DMS114 treated with DMSO at 0.1 percent for 48 hours (cell line): ENCODE data around the gene RPF1.
"Not testable (repeated sequence)": the region's sequence is repeated elsewhere in the genome, so short reads cannot be mapped to it uniquely, and the experiment has no call there.

Source experiments
- DNase-seq: peaks from one replicate; lab custom pipeline; 2025; ENCODE audit not compliant: unreplicated experiment; lab: John Stamatoyannopoulos, UW

Gene RPF1, protein sequence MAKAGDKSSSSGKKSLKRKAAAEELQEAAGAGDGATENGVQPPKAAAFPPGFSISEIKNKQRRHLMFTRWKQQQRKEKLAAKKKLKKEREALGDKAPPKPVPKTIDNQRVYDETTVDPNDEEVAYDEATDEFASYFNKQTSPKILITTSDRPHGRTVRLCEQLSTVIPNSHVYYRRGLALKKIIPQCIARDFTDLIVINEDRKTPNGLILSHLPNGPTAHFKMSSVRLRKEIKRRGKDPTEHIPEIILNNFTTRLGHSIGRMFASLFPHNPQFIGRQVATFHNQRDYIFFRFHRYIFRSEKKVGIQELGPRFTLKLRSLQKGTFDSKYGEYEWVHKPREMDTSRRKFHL

DNA sequence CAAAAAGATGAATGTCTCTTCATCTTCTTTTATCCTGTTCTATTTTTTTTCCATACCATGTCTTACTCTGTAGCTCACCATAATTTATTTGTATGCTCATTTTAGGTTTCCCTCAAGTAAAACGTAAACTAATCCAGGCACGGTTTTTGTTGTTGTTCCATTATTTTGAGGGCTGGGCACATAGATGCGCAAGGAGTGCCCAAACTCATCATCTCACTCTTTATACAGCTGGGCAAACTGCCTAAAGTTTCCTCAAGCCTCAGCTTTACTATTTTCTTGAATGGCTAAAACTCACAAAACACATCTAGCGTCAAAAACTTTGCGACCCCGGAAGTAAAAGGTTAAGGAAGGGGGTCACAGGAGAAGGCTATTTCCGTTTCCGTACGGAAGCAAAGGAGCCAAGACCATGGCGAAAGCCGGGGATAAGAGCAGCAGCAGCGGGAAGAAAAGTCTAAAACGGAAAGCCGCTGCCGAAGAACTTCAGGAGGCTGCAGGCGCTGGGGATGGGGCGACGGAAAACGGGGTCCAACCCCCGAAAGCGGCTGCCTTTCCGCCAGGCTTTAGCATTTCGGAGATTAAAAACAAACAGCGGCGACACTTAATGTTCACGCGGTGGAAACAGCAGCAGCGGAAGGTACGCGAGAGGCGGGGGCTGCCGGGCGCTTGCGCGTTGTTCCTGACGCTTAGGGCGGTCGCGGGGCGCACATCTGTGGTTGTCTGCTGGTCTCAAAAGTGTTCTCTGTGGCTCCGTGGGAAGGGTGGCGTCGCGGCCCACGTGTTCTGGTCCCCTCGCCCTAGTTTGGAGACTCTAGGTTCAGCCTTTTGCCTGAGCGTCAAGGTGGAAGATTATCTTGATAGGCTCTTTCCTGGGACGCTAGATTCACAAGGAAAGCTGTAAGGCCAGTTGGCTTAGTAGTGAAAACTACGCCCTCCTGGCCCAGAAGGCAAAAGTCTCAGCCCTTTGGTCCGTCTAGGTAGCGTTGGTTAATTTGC lies at the start of gene RPF1:
Gene RPF1, plus strand, starts transcription at position 391 of the 993 bp plus-strand sequence. Its CDS starts 16 bp downstream, at position 407.
- DNase-seq, result peak; percentile 90

DNA sequence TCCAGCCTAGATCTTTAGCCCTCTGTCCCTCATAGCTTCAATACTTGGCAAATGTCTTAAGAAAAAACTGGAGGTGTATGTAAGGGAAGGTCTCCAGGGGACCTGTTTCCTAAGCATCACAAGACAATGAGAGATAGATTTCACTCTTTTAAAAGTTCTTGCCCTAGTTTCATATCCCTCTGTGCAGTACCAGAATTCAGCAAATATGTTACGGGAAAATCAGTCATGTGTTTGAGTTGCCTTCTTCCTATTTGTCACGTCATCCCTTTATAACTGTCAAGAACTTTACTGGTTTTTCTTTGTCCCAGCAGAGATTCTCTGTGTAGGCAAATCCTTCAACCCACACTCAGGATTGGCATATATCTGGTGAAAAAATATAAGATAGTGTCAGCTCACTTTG lies 48.5 kb upstream of the RPF1 start:
- no peak for DNase-seq

DNA sequence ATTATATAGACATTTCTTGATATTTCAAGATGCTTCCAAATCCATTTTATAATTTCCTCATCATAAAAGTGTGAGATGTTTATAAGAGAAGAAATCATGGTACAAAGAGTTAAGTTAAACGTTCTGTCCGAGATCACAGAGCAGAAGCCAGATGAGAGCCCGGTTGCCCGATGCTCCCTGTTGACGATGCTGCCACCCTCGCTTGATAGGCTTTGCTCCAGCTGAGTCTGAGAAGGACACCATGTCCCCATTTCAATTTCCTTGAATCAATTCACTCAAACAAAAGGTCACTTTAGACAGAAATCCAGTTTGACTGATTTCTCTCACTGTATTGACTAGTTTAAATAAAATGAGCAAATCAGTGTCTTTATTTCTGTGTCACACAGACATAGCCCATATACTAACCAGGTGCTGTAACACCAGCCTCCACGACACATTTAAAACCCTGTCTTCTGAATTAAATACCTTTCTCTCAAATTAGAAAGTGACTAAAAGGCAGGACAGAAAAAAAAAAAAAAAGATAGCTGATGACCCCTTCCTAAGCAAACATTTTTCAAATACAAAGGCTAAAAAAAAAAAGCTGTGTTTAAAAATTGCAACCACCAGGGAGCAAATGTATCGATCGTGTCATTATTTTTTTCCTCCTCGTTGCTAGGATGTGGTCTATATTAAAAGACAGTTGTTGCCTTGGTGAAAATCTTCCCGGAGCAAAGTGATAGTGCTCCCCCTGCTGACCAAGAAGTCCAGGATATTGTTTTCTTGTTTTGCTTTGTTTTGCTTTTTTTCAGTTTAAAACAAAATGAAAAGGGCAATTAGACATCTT lies 45.6 kb upstream of the RPF1 start:
- peak; percentile 74 for DNase-seq

DNA sequence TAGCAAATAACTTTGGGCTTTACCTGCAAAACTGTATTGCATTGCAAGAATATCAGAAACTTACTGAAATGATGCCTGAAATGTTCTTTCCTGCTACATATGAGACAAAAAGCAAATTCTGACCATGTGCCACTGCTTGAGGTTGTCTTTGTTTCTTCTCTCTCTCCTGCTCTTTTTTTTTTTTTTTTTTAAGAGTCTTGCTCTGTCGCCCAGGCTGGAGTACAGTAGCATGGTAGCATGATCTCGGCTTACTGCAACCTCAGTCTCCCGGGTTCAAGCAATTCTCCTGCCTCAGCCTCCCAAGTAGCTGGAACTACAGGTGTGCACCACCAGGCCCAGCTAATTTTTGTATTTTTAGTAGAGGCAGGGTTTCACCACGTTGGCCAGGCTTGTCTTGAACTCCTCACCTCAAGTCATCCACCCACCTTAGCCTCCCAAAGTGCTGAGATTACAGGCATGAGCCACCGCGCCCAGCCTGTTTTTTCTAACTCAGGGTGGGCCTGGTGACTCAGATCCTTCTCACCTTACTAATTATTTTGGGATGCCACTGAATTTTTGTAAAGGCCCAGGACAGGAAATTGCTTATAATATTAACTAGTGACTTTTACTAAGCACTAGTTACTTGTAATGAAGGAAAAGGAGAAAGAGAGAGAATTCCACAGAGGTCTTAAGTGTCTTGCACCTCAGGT lies 44.8 kb upstream of the RPF1 start:
- DNase-seq, result no peak

DNA sequence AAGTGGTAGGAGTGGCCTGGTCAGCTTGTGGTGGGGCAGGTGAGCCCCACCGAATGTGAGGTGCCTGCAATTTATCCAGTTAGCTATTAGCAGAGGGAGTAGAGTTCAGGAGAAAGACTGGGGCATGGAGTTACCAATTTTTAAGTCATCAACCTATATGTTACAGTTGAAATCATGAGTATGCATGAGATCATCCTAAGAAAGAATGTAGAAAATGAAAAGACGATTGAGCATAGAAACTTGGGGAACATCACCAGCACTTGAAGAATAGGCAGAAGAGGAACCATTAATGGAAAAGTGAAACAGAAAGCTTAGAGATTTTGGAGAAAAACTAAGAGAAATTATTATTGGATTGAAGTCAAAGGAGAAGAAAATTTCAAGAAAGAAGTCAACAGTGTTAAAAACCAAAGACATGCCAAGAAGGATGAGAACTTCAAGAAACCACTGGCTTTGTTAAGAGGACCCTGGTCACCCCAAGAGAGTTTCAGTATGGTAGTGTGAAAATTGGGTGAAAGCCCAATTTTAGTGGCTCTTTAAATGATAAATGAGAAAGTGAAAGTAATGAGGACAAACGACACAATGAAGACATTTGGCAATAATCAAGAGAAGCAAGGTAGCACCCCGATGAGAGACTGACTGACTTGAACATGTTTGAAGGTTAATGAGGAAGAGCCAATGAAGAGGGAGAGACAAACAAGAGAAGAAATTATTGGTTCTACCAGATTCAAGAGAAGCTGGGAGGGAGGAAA lies 44.1 kb upstream of the RPF1 start:
- DNase-seq, result no peak

DNA sequence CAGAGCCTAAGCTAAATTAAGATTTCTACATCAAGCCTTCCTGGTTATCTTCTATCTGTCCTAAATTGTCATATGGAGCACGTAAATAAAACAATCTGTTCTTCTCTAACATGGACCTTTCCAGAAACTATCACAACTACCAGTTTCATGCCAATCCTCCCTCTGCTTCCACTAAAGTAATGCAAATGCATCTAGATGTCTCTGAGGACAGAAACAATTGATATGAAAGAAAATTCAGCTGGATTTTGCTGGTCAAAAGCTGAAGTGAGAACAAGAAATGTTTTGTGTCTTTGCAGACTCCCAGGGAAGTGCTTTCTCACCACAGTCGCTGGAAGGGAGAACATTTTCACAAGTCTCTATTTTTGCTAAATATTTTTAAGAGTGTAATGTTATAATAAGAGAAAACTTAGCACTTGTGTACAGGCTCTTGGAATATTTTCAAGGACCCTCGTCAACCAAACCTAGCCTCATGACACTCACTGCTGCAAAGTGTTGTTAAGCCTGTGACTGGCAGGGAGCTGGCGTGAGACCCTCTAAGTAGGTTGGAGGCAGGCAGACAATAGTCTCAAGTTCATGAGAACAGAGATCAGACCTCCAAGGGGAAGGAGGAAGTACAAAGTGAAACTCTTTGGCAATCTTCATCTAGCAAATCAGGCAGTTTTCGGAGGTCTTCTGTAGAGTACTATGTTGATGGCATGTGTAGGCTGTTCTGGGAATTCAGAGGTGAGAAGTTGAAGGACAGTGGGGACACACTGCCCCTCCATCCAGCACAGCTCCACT lies 42.0 kb upstream of the RPF1 start:
- no peak for DNase-seq

DNA sequence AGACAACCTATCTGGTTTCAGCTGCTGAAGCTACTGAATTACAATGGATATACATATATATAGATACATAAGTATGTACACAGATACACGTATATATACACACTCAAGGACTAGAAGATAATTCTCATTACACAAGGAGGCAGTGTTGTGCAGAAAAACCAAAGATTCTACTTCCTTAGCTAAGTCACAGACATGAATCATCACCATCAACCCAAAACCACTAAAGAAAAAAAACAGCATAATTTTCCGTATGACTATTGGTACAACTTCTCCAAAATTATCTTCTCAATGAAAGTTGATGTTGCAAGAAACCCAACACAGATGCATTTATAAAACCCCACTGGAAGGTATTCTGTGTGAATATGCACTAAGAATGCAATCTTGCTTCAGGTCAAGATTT lies 36.8 kb upstream of the RPF1 start:
- DNase-seq, result peak; percentile 43

DNA sequence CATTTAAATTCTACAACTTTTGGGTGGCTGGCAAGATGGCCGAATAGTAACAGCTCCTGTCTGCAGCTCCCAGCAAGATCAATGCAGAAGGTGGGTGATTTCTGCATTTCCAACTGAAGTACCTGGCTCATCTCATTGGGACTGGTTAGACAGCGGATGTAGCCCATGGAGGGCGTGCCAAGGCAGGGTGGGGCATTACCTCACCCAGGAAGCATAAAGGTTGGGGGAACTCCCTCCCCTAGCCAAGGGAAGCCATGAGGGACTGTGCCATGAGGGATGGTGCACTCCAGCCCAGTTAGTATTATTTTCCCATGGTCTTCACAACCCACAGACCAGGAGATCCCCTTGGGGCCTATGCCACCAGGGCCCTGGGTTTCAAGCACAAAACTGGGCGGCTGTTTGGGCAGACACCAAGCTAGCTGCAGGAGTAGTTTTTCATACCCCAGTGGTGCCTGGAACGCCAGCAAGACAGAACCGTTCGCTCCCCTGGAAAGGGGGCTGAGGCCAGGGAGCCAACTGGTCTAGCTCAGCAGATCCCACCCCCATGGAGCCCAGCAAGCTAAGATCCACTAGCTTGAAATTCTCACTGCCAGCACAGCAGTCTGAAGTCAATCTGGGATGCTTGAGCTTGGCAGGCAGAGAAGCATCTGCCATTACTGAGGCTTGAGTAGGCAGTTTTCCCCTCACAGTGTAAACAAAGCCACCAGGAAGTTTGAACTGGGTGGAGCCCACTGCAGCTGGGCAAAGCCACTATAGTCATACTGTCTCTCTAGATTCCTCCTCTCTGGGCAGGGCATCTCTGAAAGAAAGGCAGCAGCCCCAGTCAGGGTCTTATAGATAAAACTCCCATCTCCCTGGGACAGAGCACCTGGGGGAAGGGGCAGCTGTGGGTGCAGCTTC lies 36.1 kb upstream of the RPF1 start:
- DNase-seq, result not testable (repeated sequence)

DNA sequence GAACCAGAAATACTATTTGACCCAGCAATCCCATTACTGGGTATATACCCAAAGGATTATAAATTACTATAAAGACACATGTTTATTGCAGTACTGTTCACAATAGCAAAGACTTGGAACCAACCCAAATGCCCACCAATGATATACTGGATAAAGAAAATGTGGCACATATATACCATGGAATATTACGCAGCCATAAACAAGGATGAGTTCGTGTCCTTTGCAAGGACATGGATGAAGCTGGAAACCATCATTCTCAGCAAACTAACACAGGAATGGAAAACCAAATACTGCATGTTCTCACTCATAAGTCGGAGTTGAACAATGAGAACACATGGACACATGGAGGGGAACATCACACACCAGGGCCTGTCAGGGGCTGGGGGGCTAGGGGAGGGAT lies 30.4 kb upstream of the RPF1 start:
- DNase-seq, result not testable (repeated sequence)

DNA sequence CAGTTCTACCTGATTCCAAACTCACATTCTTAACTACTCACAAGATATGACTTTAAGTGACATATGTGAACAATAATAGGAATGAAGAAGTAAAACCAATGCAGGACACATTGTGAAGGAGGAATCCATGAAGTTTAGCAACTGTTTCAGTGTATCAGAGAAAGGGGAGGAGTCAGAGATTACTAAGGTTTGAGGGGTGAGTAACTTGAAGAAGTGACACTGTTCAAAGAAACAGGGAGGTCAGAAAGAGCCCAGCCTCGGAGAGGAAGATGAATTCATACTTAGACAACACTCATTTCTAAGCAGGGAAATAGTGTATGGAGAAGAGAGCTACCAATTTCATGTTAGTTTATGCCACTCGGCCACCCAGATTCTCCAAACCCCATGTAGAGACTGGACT lies 28.2 kb upstream of the RPF1 start:
- no peak for DNase-seq

DNA sequence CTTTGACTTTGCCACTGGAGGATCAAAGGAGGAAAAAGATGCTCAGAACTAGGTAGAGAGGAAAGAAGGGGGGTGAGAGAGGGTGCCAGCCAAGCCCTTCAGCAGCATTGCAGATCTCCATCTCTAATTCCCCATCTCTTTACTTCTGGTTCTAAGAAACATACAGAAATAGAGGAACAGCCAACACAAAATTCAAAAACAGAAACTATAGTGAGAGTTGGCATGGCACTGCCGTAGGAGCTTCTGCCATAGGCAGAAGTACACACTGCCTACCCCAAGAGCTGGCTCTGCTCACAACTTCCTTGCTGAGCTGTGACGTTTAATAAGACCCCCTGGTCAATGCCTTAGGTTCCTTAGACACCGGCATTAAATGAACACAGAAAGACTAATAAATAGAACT lies 26.6 kb upstream of the RPF1 start:
- no peak for DNase-seq

DNA sequence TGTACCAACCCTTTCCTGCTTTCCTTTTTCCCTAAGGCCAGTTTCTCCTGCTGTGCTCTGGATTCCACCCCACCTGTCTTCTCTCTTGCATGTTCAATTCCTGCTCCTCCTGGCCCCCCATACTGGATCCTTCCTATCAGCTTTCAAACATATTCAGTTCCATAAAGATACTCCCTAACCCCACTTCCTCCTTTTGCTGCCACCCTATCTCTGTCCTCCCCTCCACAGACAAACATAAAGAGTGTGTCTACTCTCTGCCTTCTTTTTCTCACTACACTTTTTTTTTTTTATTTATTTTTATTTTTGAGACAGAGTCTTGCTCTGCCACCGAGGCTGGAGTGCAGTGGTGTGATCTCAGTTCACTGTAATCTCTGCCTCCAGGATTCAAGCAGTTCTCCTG lies 16.9 kb upstream of the RPF1 start:
- no peak for DNase-seq

DNA sequence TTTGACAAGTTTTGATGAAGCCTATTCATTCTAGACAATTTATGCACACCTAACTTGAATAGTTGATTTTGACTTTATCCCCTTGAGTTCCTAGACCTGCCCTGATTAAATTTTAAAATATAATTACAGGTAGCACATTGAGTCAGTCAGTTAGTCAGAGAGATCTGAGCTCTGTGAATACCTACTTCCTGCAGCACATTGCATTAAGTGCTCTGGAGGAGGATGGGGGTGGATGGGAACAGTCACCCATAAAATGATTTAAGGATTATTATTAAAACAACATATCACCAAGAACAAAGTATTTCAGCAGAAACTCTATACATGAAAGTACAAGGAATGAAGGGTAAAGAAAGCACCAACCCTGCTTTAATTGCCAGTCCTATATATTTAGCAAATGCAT lies 11.8 kb upstream of the RPF1 start:
- no peak for DNase-seq

DNA sequence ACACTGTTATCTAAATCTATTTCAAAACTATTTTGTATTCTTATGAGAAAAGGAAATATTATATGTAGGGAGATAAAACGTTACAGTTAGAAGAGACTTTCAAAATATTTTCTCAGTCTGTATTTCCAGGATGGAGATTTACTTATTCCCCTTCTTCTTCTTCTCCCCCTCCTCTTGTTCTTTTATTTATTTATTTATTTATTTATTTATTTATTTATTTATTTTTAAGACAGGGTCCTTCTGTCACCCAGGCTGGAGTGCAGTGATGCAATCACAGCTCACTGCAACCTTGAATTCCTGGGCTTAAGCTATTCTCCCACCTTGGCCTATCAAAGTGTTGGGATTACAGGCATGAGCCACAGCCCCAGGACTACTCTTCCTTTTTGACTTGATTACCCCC lies 2.8 kb upstream of the RPF1 start:
- no peak for DNase-seq

DNA sequence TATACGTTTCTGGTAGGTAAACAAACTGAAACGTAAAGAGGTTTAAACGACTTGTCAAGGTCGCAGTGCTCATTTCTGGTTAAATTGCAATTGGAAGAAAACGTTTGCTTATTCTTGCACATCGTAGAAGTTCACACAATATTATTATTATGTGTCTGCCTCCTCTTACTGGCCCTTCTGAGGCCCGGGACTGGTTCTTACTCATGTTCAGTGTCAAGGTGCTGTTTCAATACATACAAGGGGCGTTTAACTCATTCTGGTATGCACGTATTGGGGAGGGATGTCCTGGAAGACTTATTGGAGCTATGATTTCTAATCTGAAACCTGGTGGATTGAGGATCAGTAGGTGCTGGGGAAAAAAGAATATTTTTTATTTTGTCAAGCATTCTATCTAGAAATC lies 932 bp downstream of the RPF1 start:
- no peak for DNase-seq

DNA sequence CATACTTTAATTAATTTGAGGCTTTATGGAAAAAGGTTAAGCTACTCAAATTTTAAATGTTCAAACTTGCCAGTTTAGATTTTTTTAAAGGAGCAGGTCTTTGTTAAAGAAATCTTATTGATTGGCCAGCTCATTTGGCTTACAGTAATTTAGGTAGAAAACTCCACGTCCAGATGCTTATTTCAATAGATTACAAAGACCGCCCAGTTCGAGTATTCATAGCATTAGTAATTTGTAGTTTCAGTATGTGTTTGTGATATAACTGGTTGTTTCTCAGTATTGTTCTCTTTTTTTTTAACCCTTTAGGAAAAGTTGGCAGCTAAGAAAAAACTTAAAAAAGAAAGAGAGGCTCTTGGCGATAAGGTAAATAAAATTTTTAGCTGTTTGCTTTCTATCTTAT lies 1.6 kb downstream of the RPF1 start:
- no peak for DNase-seq

DNA sequence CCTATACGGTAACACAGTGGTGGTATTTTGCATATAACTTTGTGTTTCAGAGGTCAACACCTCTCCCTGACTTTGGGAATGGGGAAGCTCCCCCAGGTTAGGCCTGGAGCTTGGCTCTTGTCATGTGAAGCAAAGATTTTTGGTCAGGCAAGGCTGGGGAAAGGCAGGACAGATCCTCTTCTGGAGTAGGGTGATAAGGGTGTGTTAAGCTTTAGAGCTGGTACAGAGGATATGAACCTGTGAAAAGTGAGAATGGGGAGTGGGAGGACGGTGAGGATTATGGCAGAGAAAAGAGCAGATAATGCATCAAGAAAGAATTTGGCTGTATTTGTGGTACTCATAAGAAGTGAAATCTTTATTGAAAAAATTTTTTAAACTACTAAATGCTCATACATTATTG lies 2.3 kb downstream of the RPF1 start:
- DNase-seq, result no peak

DNA sequence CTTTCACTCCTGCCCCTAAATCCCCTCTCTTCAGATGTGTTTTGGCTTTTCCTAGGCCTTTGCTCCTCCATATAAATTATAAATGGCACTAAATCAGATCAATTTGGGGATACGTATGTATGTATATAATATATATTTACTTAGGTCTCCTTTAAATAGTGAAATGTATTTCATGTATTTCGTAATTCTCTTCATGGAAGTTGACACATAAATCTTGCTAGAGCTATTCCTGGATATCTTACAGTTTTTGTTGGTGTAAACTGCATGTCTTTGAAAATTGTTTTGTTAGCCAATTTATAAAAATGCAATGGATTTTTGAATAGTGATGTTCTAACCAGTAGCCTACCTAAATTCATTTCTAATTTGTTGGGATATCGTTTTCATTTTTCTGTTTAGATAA lies 9.0 kb downstream of the RPF1 start:
- DNase-seq, result no peak
